ENCODE data around the gene SHISA8. TPM values are rescaled to one million over a fixed set of nuclear protein-coding genes. Genes with fewer than 3 reads are reported as not detected.

SHISA8 gene
- total RNA-seq, 2 experiments from 2014 or later: 0.74 TPM; not detected in 1

DNA sequence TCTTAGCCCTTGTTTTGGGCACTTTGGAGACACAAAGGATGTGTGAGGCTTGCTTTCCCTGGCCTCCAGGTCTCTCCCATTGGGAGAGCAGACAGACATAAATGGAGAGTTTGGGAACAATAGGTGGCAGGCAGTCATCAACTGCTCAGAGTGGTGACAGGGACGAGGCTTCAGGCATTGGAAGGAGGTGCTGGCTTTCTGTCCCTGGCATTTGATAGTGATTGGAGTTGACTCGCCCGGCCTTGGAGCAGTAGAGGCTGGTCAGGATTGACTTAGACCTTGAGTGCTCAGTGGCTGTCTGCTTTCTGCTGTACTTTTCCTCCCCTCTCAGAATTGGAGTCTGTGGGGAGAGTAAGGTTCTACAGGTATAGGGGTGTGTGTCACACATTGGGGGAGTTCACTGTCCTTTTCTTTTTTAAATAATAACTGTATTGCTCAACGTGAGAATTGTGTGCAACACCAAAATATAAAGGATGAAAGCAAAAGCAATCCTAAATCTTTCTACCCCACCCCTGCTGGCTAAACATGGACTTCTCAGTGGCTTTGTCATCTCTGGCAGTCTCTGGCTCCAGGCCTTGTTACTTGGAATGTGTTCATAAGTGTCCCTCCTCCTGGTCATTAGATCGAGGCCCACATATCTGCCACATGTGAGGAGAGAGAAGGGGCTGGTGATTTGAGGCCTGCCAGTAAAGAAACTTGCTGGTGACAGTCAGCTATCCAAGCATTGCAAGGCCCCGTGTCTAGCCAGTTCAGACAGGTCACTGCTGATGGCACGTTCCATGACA, 21.1 kb downstream of the SHISA8 start:
- no peaks in the 10 kb centered on the region for H3K9me2 ChIP-seq (ENCODE audit: insufficient read depth, low read length)
- H3K4me1 ChIP-seq (ENCODE audit: insufficient read depth, low read length, poor library complexity, severe bottlenecking): peaks cover 3% of the 10 kb centered on the region
- no peak overlapping the region for H2AFZ ChIP-seq (ENCODE audit: low read length)
- TF ChIP-seq CTCF (conservative IDR thresholded peaks at IDR 0.05; ENCODE audit: low read length): no peak
- TF ChIP-seq EZH2phosphoT487 (IDR thresholded peaks at IDR 0.05; ENCODE audit: borderline replicate concordance, low read depth, low read length): no peak
- no peaks in the 10 kb centered on the region for H3K9me3 ChIP-seq (ENCODE audit: low read length)
- ChIA-PET CTCF (ENCODE audit: unreplicated experiment) (interaction anchor here (0.6 kb wide), 1 partner anchor 69 kb away, joined by 3 read pairs; no protein-coding TSS in a partner anchor), POLR2A (no interaction called here)
- BruUV-seq (replicated peaks): no TSS peak
- no peak overlapping the region for H3K27ac ChIP-seq (ENCODE audit: low read depth, low read length, poor library complexity, severe bottlenecking)
- no peak overlapping the region for H3K4me2 ChIP-seq (ENCODE audit: low read length)
- H3K4me3 ChIP-seq (ENCODE audit: low read depth, low read length, poor library complexity, severe bottlenecking): no peak overlapping the region
- H3K36me3 ChIP-seq (ENCODE audit: insufficient read depth, low read length): peaks cover 97% of the 10 kb centered on the region
- H4K20me1 ChIP-seq (ENCODE audit: insufficient read depth, low read length): no peaks in the 10 kb centered on the region
- no peak for DNase-seq (ENCODE audit: low spot score)
- intact Hi-C loops (cut with micrococcal nuclease; ENCODE audit: unreplicated experiment): no loop called here
- H3K79me2 ChIP-seq (ENCODE audit: insufficient read depth, low read depth, low read length): no peaks in the 10 kb centered on the region; the same call in 1 of the 2 replicates

GRCh38 chr22:41892721-41893120, 22.2 kb downstream of the SHISA8 start:
- POLR2A ChIA-PET: no interaction called here
- no peaks in the 10 kb centered on the region for H3K9me3 ChIP-seq (ENCODE audit: low read length)
- no peak overlapping the region for H3K4me2 ChIP-seq (ENCODE audit: low read length)
- no peak overlapping the region for H3K4me3 ChIP-seq (ENCODE audit: low read depth, low read length, poor library complexity, severe bottlenecking)
- CTCF ChIA-PET (ENCODE audit: unreplicated experiment): no interaction called here
- H3K36me3 ChIP-seq (ENCODE audit: insufficient read depth, low read length): peaks cover 97% of the 10 kb centered on the region
- BruUV-seq (replicated peaks): no TSS peak
- DNase-seq (ENCODE audit: low spot score): no peak
- H3K4me1 ChIP-seq (ENCODE audit: insufficient read depth, low read length, poor library complexity, severe bottlenecking): peaks cover 13% of the 10 kb centered on the region
- intact Hi-C loops (cut with micrococcal nuclease; ENCODE audit: unreplicated experiment): no loop called here
- no peaks in the 10 kb centered on the region for H3K9me2 ChIP-seq (ENCODE audit: insufficient read depth, low read length)
- no peaks in the 10 kb centered on the region for H4K20me1 ChIP-seq (ENCODE audit: insufficient read depth, low read length)
- H3K79me2 ChIP-seq (ENCODE audit: insufficient read depth, low read depth, low read length): no peaks in the 10 kb centered on the region; the same call in 1 of the 2 replicates
- H2AFZ ChIP-seq (ENCODE audit: low read length): no peak overlapping the region
- no peak overlapping the region for H3K27ac ChIP-seq (ENCODE audit: low read depth, low read length, poor library complexity, severe bottlenecking)
- no peak for TF ChIP-seq EZH2phosphoT487 (IDR thresholded peaks at IDR 0.05; ENCODE audit: borderline replicate concordance, low read depth, low read length)
- no peak for TF ChIP-seq CTCF (conservative IDR thresholded peaks at IDR 0.05; ENCODE audit: low read length)

DNA sequence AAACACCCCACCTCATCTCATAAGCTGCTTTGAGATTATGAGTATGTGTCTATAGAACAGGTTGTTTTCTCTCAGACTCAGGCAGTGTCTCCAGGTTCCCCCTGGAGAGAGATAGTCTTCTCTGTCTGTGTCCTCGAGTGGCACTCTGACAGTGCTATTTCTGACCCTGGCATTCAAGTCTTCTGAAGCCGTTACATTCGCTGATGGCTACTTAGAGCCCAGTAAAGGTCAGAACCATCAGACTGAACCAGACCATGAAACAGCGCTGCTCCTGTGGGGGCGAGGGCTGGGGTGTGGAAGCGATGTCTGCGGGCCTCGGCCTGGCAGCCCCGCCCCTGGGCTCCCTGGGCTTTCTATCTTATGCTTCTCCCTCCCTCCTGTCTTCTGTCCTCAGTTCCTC, 23.5 kb downstream of the SHISA8 start:
- Histone ChIP-seq H3K79me2 (ENCODE audit: insufficient read depth, low read depth, low read length) (no peaks in the 10 kb centered on the region; the same call in 1 of the 2 replicates), H4K20me1 (ENCODE audit: insufficient read depth, low read length) (no peaks in the 10 kb centered on the region), H3K27ac (ENCODE audit: low read depth, low read length, poor library complexity, severe bottlenecking) (no peak overlapping the region), H3K4me2 (ENCODE audit: low read length) (no peak overlapping the region), H3K9me3 (ENCODE audit: low read length) (no peaks in the 10 kb centered on the region), H2AFZ (ENCODE audit: low read length) (no peak overlapping the region), H3K4me1 (ENCODE audit: insufficient read depth, low read length, poor library complexity, severe bottlenecking) (peaks cover 13% of the 10 kb centered on the region), H3K9me2 (ENCODE audit: insufficient read depth, low read length) (no peaks in the 10 kb centered on the region), H3K36me3 (ENCODE audit: insufficient read depth, low read length) (peaks cover 97% of the 10 kb centered on the region), H3K4me3 (ENCODE audit: low read depth, low read length, poor library complexity, severe bottlenecking) (no peak overlapping the region)
- no TSS peak for BruUV-seq (replicated peaks)
- ChIA-PET CTCF (ENCODE audit: unreplicated experiment) (no interaction called here), POLR2A (no interaction called here)
- TF ChIP-seq EZH2phosphoT487 (IDR thresholded peaks at IDR 0.05; ENCODE audit: borderline replicate concordance, low read depth, low read length) (no peak), CTCF (conservative IDR thresholded peaks at IDR 0.05; ENCODE audit: low read length) (no peak)
- intact Hi-C loops (cut with micrococcal nuclease; ENCODE audit: unreplicated experiment): no loop called here
- DNase-seq (ENCODE audit: low spot score): no peak
